Bronchial epithelial cell (primary cell): ENCODE results near the gene DSCAML1. TPM values are rescaled to one million over a fixed set of nuclear protein-coding genes. Genes with fewer than 3 reads are reported as not detected.

Experiments
- DNase-seq: peaks from one replicate; pipeline ENCODE4 v3.0.0-alpha.2; 2010; ENCODE audit warnings: low read depth
- FAIRE-seq: peaks from 2 replicates; lab custom pipeline; 2011; peaks lifted over from hg19 to GRCh38; lab: Jason Lieb, UNC
- H3K27me3 ChIP-seq: 2 replicates; pipeline ENCODE4 v1.5.1; 2011; ENCODE audit warnings: low read length; ENCODE audit not compliant: control insufficient read depth, insufficient read depth
- H3K36me3 ChIP-seq: 2 replicates; pipeline ENCODE4 v1.5.1; 2011; ENCODE audit warnings: low read length; ENCODE audit not compliant: control insufficient read depth, insufficient read depth
- H3K4me3 ChIP-seq: 2 replicates; pipeline ENCODE4 v1.5.1; 2011; ENCODE audit warnings: mild to moderate bottlenecking, low read depth, low read length, control low read depth
- CTCF ChIP-seq: IDR thresholded peaks from 2 replicates; pipeline ENCODE4 v1.5.1; 2011; ENCODE audit warnings: mild to moderate bottlenecking, moderate library complexity, low read length, control low read depth, inconsistent platforms; ENCODE audit not compliant: insufficient read depth, severe bottlenecking
- total RNA-seq: library from RNA; depleted of rRNA; stranded (reverse); fragments of >200 nt; gene quantifications from 2 replicates; pipeline ENCODE4 v1.2.1, GENCODE V29; 2014

DSCAML1 gene
- total RNA-seq, 1 donor from 2014 or later = under 0.01 TPM

- Histone ChIP-seq H3K27me3 (peaks cover 2% of the 10 kb centered on the region), H3K36me3 (no peaks in the 10 kb centered on the region), H3K4me3 (no peak overlapping the region)
- TF ChIP-seq CTCF = no peak
- DNase-seq (no peak), FAIRE-seq (no peak)
These were observed 85.7 kb downstream of the DSCAML1 start for GRCh38 chr11:117711331-117711730.

GRCh38 chr11:117710211-117710610 lies 86.8 kb downstream of the DSCAML1 start:
- H3K4me3 ChIP-seq = no peak overlapping the region
- TF ChIP-seq CTCF = no peak
- peaks cover 2% of the 10 kb centered on the region for H3K27me3 ChIP-seq
- no peaks in the 10 kb centered on the region for H3K36me3 ChIP-seq
- FAIRE-seq = no peak
- no peak for DNase-seq

- H3K4me3 ChIP-seq = no peak overlapping the region
- FAIRE-seq (no peak), DNase-seq (no peak)
- H3K36me3 ChIP-seq = no peaks in the 10 kb centered on the region
- TF ChIP-seq CTCF = no peak
- peaks cover 5% of the 10 kb centered on the region for H3K27me3 ChIP-seq
These were observed 90.6 kb downstream of the DSCAML1 start for GRCh38 chr11:117706322-117706814.

GRCh38 chr11:117705866-117706265 lies 91.2 kb downstream of the DSCAML1 start:
- no peak overlapping the region for H3K4me3 ChIP-seq
- FAIRE-seq = no peak
- TF ChIP-seq CTCF = no peak

GRCh38 chr11:117704395-117705100 lies 92.5 kb downstream of the DSCAML1 start:
- Histone ChIP-seq H3K36me3 (no peaks in the 10 kb centered on the region), H3K4me3 (no peak overlapping the region), H3K27me3 (peaks cover 5% of the 10 kb centered on the region)
- FAIRE-seq (no peak), DNase-seq (no peak)
- TF ChIP-seq CTCF = no peak

More at GRCh38 chr11:117705866-117706265, 91.2 kb downstream of the DSCAML1 start:
- DNase-seq = no peak
- no peaks in the 10 kb centered on the region for H3K36me3 ChIP-seq
- peaks cover 5% of the 10 kb centered on the region for H3K27me3 ChIP-seq
